Thyroid gland (tissue), 4 donors: Measurements from ENCODE around the gene FOXR1.

ENCODE experiments used
- CTCF ChIP-seq, 6 experiments: fragments of 200-600 bp in 3 of 6; fragments of 450-650 bp in 3 of 6; sonication (generic) in 3 of 6; IDR thresholded peaks; one replicate each; pipeline ENCODE4 v1.5.1; 2016 to 2019; ENCODE audit warnings: antibody characterized with exemption in 6 of 6, mild to moderate bottlenecking in 2 of 6, inconsistent platforms in 1 of 6, moderate library complexity in 1 of 6
- POLR2A ChIP-seq, 2 donors: fragments of 450-650 bp; IDR thresholded peaks; one replicate each; pipeline ENCODE4 v1.6.1; 2017; ENCODE audit warnings: antibody characterized with exemption in 2 of 2, mild to moderate bottlenecking in 2 of 2, moderate library complexity in 1 of 2

GRCh38 chr11:119014209-119014924 is 42.8 kb downstream of the FOXR1 start:
- TF ChIP-seq CTCF (IDR thresholded peaks at IDR 0.05) (no peak), POLR2A (IDR thresholded peaks at IDR 0.05) (no peak)
